Colonic mucosa (tissue), 4 donors: ENCODE measurements around the gene GPR65. TPM values are rescaled to one million over a fixed set of nuclear protein-coding genes. Genes with fewer than 3 reads are reported as not detected.
"Not testable (repeated sequence)": the region's sequence is repeated elsewhere in the genome, so short reads cannot be mapped to it uniquely, and the experiment has no call there.

Experiments used
- DNase-seq: peaks from one replicate; pipeline ENCODE4 v3.0.0-alpha.2; 2020
- H3K27ac ChIP-seq: fragments of 200-600 bp; one replicate; pipeline ENCODE4 v1.8.0; 2021
- H3K27me3 ChIP-seq: fragments of 200-600 bp; one replicate; pipeline ENCODE4 v1.8.0; 2021
- H3K36me3 ChIP-seq: fragments of 200-600 bp; one replicate; pipeline ENCODE4 v1.8.0; 2021
- H3K4me1 ChIP-seq: fragments of 200-600 bp; one replicate; pipeline ENCODE4 v1.8.0; 2021; ENCODE audit warnings: mild to moderate bottlenecking
- H3K4me3 ChIP-seq: fragments of 200-600 bp; one replicate; pipeline ENCODE4 v1.8.0; 2021
- H3K9ac ChIP-seq, 2 donors: one replicate each; pipeline ENCODE4 v1.7.0; 2013; ENCODE audit warnings: control low read depth in 2 of 2, low read depth in 2 of 2, low read length in 2 of 2
- H3K9me3 ChIP-seq: fragments of 200-600 bp; one replicate; pipeline ENCODE4 v1.8.0; 2021
- CTCF ChIP-seq: fragments of 200-600 bp; IDR thresholded peaks from one replicate; pipeline ENCODE4 v1.8.0; 2022; ENCODE audit warnings: antibody characterized with exemption, mild to moderate bottlenecking
- intact Hi-C: fragments of 100-400 bp; cut with DNase I; formaldehyde crosslinking; loops from one replicate; pipeline ENCODE4 v1.14.1; 2022
- total RNA-seq, 2 donors: library from RNA; stranded (reverse); fragmentation: NEBNext Ultra II Directional in 1 of 2; extraction: Animal tissue kit (Norgen Biotek cat#: 25700) in 1 of 2; gene quantifications; one replicate each; pipeline ENCODE4 v1.2.1, GENCODE V29; 2021
- donor health status: healthy.
- donor health status: DM: no; HTN: no; CAD: no.
- donor health status: DM: no; HTN: no; CAD: no.

GPR65 gene
- total RNA-seq, 2 donors from 2014 or later = 0.35 to 1.2 TPM

GRCh38 chr14:88017535-88017934 lies 12.6 kb downstream of the GPR65 start:
- DNase-seq = no peak
- H3K27ac ChIP-seq = no peak overlapping the region
- no peak for TF ChIP-seq CTCF
- H3K36me3 ChIP-seq = no peaks in the 10 kb centered on the region
- no peaks in the 10 kb centered on the region for H3K4me1 ChIP-seq
- no peak overlapping the region for H3K9ac ChIP-seq
- no peaks in the 10 kb centered on the region for H3K27me3 ChIP-seq
- no peaks in the 10 kb centered on the region for H3K9me3 ChIP-seq
- intact Hi-C loops = loop anchor here (10.0 kb wide), 1 partner anchor 367 kb away; the partner anchor contains the start of gene SPATA7
- no peak overlapping the region for H3K4me3 ChIP-seq

GRCh38 chr14:88023658-88024187 lies 18.8 kb downstream of the GPR65 start:
- no peak for DNase-seq
- Histone ChIP-seq H3K36me3 (no peaks in the 10 kb centered on the region), H3K27me3 (no peaks in the 10 kb centered on the region), H3K4me3 (no peak overlapping the region), H3K9me3 (no peaks in the 10 kb centered on the region), H3K9ac (no peak overlapping the region), H3K4me1 (peaks cover 9% of the 10 kb centered on the region), H3K27ac (no peak overlapping the region)
- no peak for TF ChIP-seq CTCF
- intact Hi-C loops = no loop called here

- not testable (repeated sequence) for H3K9me3 ChIP-seq
These were observed 19.5 kb downstream of the GPR65 start for GRCh38 chr14:88024252-88025086.

GRCh38 chr14:88025313-88025712 lies 20.4 kb downstream of the GPR65 start:
- TF ChIP-seq CTCF = no peak
- H3K4me1 ChIP-seq = peaks cover 9% of the 10 kb centered on the region
- no peaks in the 10 kb centered on the region for H3K9me3 ChIP-seq
- H3K27ac ChIP-seq = no peak overlapping the region
- H3K9ac ChIP-seq = no peak overlapping the region
- H3K27me3 ChIP-seq = no peaks in the 10 kb centered on the region
- H3K36me3 ChIP-seq = no peaks in the 10 kb centered on the region
- DNase-seq = no peak
- no peak overlapping the region for H3K4me3 ChIP-seq
- intact Hi-C loops = no loop called here

More at GRCh38 chr14:88024252-88025086, 19.5 kb downstream of the GPR65 start:
- H3K27me3 ChIP-seq, intact Hi-C loops, H3K36me3 ChIP-seq, H3K27ac ChIP-seq, H3K9ac ChIP-seq, H3K4me1 ChIP-seq, H3K4me3 ChIP-seq: not testable (repeated sequence)
- peak; percentile 49 for DNase-seq

- intact Hi-C loops = no loop called here
- Histone ChIP-seq H3K27me3 (no peaks in the 10 kb centered on the region), H3K27ac (no peak overlapping the region), H3K9me3 (no peaks in the 10 kb centered on the region), H3K4me1 (peaks cover 9% of the 10 kb centered on the region), H3K9ac (no peak overlapping the region), H3K4me3 (no peak overlapping the region), H3K36me3 (no peaks in the 10 kb centered on the region)
- no peak for TF ChIP-seq CTCF
- DNase-seq = no peak
These were observed 22.0 kb downstream of the GPR65 start for GRCh38 chr14:88026890-88027289.

- no peak for DNase-seq
- Histone ChIP-seq H3K4me3 (no peak overlapping the region), H3K27me3 (no peaks in the 10 kb centered on the region), H3K36me3 (no peaks in the 10 kb centered on the region), H3K4me1 (peaks cover 7% of the 10 kb centered on the region), H3K9ac (no peak overlapping the region), H3K27ac (no peak overlapping the region), H3K9me3 (no peaks in the 10 kb centered on the region)
- no peak for TF ChIP-seq CTCF
- intact Hi-C loops = no loop called here
These were observed 24.6 kb downstream of the GPR65 start for GRCh38 chr14:88029500-88029899.
